HG03060 (cell line): Measurements from ENCODE around the gene SRRT.

ENCODE experiments used
- ATAC-seq: cut with Tn5 transposase; IDR thresholded peaks from one replicate; pipeline ENCODE4 v1.9.1; 2021; ENCODE audit warnings: low read depth, moderate number of reproducible peaks; ENCODE audit not compliant: unreplicated experiment

Gene SRRT

DNA sequence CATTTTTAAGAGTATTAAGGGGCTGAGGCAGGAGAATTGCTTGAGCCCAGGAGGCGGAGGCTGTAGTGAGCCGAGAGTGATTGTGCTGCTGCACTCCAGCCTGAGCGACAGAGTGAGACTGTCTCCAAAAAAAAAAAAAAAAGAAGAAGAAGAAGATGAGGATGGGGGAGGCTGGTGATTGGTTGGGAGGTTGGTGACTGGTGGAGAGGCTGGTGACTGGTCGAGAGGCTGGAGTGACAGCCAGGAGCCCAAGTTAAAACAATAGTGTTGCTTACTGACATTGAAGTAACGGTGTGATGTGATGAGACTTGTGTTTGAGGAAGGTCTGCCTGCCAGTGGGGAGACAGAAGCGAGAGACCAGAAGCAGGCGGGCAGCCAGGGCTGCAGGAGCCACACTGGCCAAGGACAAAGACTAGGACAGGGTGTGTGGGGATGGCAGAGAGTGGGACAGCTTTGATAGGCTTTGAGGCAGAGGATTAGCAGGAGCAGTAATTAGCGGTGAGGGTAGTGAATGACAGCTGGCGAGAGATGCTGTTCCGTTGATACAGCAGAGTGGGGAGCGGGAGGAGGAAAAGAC is 4.9 kb downstream of the SRRT start:
- ATAC-seq, result no peak

GRCh38 chr7:100880645-100881044 is 5.7 kb downstream of the SRRT start:
- ATAC-seq, result no peak

DNA sequence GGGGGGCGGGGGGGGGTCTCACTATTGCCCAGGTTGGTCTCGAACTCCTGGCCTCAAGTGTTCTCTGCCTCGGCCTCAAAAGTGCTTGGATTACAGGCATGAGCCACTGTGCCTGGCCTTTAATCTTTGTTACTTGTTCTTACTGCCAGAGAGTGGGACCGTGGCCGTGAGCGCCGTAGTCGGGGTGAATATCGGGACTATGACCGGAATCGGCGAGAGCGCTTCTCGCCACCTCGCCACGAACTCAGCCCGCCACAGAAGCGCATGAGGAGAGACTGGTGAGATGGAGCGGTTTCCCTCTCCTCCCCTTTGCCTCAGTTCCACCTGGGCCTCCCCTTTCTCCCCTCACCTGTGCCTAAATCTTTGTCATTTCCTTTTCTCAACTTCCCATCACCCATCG is 6.2 kb downstream of the SRRT start:
- ATAC-seq, result no peak

DNA sequence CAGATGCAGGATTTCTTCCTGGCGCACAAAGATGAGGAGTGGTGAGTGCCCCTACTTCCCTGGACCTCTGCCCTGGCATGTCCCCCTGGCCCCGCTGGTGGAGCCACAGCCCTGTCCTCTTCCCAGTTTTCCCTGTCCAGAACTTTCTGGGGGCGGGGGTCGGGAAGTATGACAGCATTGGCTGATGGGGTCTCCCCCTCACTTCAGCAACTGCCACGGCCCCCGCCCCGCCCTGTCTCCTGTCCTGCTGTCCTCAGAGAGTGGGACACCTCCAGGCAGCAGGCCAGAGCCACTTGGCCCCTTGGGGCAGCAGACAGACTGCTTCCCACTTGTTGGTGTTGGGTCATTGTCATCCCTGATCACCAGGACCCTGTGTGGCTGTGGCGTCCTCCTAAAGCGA is 7.3 kb downstream of the SRRT start:
- no peak for ATAC-seq

GRCh38 chr7:100882785-100883526 is 8.1 kb downstream of the SRRT start:
- no peak for ATAC-seq

DNA sequence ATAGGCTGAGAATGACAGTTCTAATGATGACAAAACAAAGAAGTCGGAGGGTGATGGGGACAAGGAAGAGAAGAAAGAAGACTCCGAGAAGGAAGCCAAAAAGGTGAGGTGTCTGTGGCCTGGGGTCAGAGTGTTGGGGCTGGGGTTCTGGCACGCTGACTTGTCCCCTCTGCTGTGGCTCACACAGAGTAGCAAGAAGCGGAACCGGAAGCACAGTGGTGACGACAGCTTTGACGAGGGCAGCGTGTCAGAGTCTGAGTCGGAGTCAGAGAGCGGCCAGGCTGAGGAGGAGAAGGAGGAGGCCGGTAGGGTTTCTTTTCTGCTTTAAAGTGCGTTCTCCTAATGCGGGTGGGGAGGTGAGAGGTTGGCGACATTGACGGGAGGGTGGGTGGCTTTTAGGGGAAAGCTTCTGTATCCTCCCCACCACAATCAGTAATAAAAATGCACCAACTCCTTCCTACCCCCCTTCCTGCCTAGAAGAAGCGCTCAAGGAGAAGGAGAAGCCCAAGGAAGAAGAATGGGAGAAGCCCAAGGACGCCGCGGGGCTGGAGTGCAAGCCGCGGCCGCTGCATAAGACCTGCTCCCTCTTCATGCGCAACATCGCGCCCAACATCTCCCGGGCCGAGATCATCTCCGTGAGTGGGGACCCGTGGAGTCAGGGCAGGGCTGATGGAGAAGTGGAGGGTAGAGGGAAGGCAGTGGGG is 10.0 kb downstream of the SRRT start:
- no peak for ATAC-seq

DNA sequence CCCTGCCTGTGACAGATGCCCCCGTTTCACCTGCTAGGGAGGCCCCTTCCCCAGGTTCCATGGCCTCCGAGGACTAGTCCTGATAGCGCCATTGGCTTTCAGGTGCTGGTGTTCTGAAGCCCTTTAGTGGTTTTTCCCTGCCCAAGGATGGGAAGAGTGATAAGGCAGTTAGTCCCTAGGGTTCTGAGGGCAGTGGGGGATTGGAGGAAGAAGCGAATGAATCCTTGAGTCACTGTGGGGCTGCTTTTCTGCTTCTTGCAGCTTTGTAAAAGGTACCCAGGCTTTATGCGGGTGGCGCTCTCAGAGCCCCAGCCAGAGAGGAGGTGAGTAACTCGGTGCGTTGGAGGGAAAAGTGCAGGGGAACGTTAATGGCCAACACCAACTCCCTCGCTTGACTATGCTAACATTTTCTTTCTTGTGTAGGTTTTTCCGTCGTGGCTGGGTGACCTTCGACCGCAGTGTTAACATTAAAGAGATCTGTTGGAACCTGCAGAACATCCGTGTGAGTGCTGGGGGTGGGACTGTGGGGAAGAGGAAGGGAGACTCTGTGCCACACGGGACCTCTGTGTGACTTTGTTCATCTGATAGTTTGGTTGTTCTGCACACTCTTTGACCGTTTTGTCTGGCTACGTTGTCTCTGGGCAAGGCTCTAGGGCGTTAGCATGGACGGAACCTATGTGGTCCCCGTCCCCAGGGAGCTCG is 10.7 kb downstream of the SRRT start:
- no peak for ATAC-seq

DNA sequence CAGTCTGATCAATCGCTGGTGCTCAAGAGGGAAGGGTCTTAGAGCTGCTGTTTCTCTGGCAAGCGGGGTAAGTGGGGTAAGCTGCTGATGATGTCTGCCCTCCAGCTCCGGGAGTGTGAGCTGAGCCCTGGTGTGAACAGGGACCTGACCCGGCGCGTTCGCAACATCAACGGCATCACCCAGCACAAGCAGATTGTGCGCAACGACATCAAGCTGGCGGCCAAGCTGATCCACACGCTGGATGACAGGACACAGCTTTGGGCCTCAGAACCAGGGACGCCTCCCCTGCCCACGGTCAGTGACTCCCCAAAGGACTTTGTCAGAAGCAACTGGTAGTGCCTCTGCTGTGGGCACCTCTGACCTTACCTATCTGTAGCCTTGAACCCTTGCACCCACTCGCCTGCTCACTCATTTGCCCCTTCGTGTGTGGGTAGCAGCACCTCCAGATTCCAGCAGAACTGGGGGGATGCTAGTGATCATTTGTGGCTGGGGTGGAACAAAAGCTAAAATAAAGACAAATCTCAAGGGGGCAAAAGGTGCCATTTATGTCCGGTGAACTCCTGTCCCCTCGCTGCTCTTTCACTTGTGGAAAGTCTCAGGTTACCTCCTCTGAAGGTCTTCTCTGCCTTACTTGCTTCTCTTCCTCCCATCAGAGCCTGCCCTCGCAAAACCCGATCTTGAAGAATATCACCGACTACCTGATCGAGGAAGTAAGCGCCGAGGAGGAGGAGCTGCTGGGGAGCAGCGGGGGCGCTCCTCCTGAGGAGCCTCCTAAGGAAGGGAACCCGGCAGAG is 11.4 kb downstream of the SRRT start:
- ATAC-seq, result no peak

DNA sequence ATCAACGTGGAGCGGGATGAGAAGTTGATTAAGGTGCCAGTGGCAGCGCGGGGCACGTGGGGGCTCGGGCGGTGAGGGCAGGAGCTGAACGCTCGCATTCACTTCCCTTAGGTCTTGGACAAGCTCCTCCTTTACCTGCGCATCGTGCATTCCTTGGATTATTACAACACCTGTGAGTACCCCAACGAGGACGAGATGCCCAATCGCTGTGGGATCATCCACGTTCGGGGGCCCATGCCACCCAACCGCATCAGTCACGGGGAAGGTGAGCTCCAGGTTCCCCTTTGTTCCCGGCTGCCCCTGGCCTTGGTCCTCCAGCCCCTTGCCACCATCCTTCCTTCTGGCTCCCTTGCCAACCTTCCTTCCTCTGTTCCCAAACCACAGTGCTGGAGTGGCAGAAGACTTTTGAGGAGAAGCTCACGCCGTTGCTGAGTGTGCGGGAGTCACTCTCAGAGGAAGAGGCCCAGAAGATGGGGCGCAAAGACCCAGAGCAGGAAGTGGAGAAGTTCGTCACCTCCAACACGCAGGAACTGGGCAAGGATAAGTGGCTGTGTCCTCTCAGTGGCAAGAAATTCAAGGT is 12.1 kb downstream of the SRRT start:
- no peak for ATAC-seq

DNA sequence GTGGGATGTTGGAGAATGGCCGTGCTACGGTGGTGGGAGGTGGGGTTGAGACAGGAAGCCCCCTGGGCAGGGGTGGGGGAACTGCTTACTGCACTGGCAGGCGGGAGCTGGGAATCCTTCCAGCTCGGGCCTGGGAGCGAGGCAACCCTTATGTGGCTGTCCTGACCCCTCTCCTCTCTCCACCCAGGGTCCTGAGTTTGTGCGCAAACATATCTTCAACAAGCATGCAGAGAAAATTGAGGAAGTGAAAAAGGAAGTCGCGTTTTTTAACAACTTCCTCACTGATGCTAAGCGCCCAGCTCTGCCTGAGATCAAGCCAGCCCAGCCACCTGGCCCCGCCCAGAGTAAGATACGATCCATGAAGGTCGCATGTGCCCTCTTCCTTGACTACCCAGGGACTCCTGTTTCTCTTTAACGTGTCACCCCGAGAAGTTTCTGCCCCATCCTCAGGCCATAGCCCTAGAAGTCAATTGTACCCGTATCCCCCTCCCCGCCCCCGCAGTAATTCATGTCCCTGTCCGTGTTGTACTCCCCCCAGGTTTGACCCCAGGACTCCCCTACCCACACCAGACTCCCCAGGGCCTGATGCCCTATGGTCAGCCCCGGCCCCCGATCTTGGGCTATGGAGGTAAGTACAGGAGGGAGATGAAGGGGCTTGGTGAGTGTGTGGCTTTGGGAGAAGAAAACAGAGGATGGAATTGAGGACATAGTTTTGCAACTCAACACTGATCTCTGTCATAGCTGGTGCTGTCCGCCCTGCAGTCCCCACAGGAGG is 12.8 kb downstream of the SRRT start:
- no peak for ATAC-seq

- no peak for ATAC-seq
Observed at GRCh38 chr7:100888291-100888987, 13.5 kb downstream of the SRRT start.

- no peak for ATAC-seq
Observed at GRCh38 chr7:100888988-100889750, 14.3 kb downstream of the SRRT start, which contains the start of gene UFSP1. UFSP1 (minus strand) TSS chr7:100889715; CDS start chr7:100889271, 444 bp downstream.

GRCh38 chr7:100890653-100891567 is 16.0 kb downstream of the SRRT start:
- ATAC-seq, result no peak

- ATAC-seq, result no peak
Observed at GRCh38 chr7:100891568-100892247, 16.8 kb downstream of the SRRT start.

GRCh38 chr7:100892364-100893317 is 17.7 kb downstream of the SRRT start:
- no peak for ATAC-seq
